ENCODE results near the gene DYSF.

Gene DYSF

GRCh38 chr2:71576541-71576940, 123.2 kb downstream of the DYSF start:
- in situ Hi-C loops (cut with MboI; ENCODE audit: low sequenced_read_pairs, unreplicated experiment) = no loop called here
- DNase-seq (ENCODE audit: low spot score) = no peak
- no peak for TF ChIP-seq CTCF (IDR thresholded peaks at IDR 0.05; ENCODE audit: borderline replicate concordance, control extremely low read depth, extremely low read depth, insufficient read depth, missing control alignments)

- no peak for DNase-seq (ENCODE audit: low spot score)
- TF ChIP-seq CTCF (IDR thresholded peaks at IDR 0.05; ENCODE audit: borderline replicate concordance, control extremely low read depth, extremely low read depth, insufficient read depth, missing control alignments) = no peak
- in situ Hi-C loops (cut with MboI; ENCODE audit: low sequenced_read_pairs, unreplicated experiment) = no loop called here
These were observed 123.8 kb downstream of the DYSF start for GRCh38 chr2:71577209-71577608.

GRCh38 chr2:71578767-71579342, 125.5 kb downstream of the DYSF start:
- in situ Hi-C loops (cut with MboI; ENCODE audit: low sequenced_read_pairs, unreplicated experiment) = no loop called here
- TF ChIP-seq CTCF (IDR thresholded peaks at IDR 0.05; ENCODE audit: borderline replicate concordance, control extremely low read depth, extremely low read depth, insufficient read depth, missing control alignments) = no peak
- no peak for DNase-seq (ENCODE audit: low spot score)

- TF ChIP-seq CTCF (IDR thresholded peaks at IDR 0.05; ENCODE audit: borderline replicate concordance, control extremely low read depth, extremely low read depth, insufficient read depth, missing control alignments) = no peak
- in situ Hi-C loops (cut with MboI; ENCODE audit: low sequenced_read_pairs, unreplicated experiment) = no loop called here
- DNase-seq (ENCODE audit: low spot score) = no peak
These were observed 127.7 kb downstream of the DYSF start for GRCh38 chr2:71581026-71581425.

GRCh38 chr2:71583876-71584275, 130.5 kb downstream of the DYSF start:
- in situ Hi-C loops (cut with MboI; ENCODE audit: low sequenced_read_pairs, unreplicated experiment) = no loop called here
- no peak for DNase-seq (ENCODE audit: low spot score)
- no peak for TF ChIP-seq CTCF (IDR thresholded peaks at IDR 0.05; ENCODE audit: borderline replicate concordance, control extremely low read depth, extremely low read depth, insufficient read depth, missing control alignments)

GRCh38 chr2:71586471-71586870, 133.1 kb downstream of the DYSF start:
- TF ChIP-seq CTCF (IDR thresholded peaks at IDR 0.05; ENCODE audit: borderline replicate concordance, control extremely low read depth, extremely low read depth, insufficient read depth, missing control alignments) = no peak
- in situ Hi-C loops (cut with MboI; ENCODE audit: low sequenced_read_pairs, unreplicated experiment) = no loop called here

More at GRCh38 chr2:71586471-71586870, 133.1 kb downstream of the DYSF start:
- no peak for DNase-seq (ENCODE audit: low spot score)

All from GM13976 (cell line).